Type B pancreatic cell (in vitro differentiated cells): Measurements from ENCODE around the gene PDIA6. TPM values are rescaled to one million over a fixed set of nuclear protein-coding genes. Genes with fewer than 3 reads are reported as not detected.

Source experiments
- DNase-seq: peaks from one replicate; pipeline ENCODE4 v3.0.0; 2021; ENCODE audit warnings: mixed read lengths; ENCODE audit not compliant: unreplicated experiment; ENCODE audit errors: extremely low spot score
- H3K27ac Mint-ChIP-seq: 2 replicates; pipeline ENCODE4 v1.8.0; 2021; ENCODE audit warnings: mild to moderate bottlenecking, mixed read lengths
- H3K27me3 Mint-ChIP-seq: 2 replicates; pipeline ENCODE4 v1.8.0; 2021; ENCODE audit warnings: mixed read lengths
- H3K36me3 Mint-ChIP-seq: 2 replicates; pipeline ENCODE4 v1.8.0; 2021; ENCODE audit warnings: mixed read lengths
- H3K4me1 Mint-ChIP-seq: one replicate; pipeline ENCODE4 v1.8.0; 2021; ENCODE audit warnings: mixed read lengths; ENCODE audit not compliant: unreplicated experiment
- H3K4me3 Mint-ChIP-seq: 2 replicates; pipeline ENCODE4 v1.8.0; 2021; ENCODE audit warnings: mild to moderate bottlenecking, mixed read lengths
- H3K9me3 Mint-ChIP-seq: 2 replicates; pipeline ENCODE4 v1.8.0; 2021; ENCODE audit warnings: mixed read lengths
- total RNA-seq: library from RNA; stranded (reverse); gene quantifications from 2 replicates; pipeline ENCODE4 v1.2.1, GENCODE V29; 2021; ENCODE audit warnings: low replicate concordance
- TF ChIP-seq, protein P1 (sequence below): fragments of 200-600 bp; sonication (generic); conservative IDR thresholded peaks from 2 replicates; pipeline ENCODE4 v1.5.0; 2021; ENCODE audit warnings: antibody characterized with exemption, mild to moderate bottlenecking

The PDIA6 gene
- total RNA-seq, 1 donor from 2014 or later = 281 TPM

DNA sequence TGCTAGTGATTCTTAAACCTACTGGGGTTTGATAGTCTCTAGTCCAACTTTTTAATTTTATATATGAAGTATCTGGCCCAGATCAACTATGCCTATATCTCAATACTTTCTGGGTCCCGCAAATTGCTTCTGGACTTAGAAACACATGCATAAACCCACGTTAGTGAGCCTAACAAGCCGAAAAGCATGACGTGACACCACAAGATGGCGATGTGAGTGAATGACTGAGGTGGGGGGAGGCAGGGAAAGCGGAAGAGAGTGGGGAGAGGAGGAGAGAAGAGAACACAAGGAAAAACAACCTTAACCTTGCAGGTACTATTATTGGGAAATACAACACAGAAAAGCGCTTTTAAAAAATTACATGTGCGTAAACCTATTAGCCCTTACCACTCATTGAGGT lies 13.8 kb downstream of the PDIA6 start:
- H3K4me3 Mint-ChIP-seq = no peak overlapping the region
- H3K27me3 Mint-ChIP-seq = no peaks in the 10 kb centered on the region
- H3K36me3 Mint-ChIP-seq = peaks cover 23% of the 10 kb centered on the region
- no peak for DNase-seq
- H3K27ac Mint-ChIP-seq = no peak overlapping the region
- no peaks in the 10 kb centered on the region for H3K9me3 Mint-ChIP-seq
- no peaks in the 10 kb centered on the region for H3K4me1 Mint-ChIP-seq
- TF ChIP-seq, protein P1, sequence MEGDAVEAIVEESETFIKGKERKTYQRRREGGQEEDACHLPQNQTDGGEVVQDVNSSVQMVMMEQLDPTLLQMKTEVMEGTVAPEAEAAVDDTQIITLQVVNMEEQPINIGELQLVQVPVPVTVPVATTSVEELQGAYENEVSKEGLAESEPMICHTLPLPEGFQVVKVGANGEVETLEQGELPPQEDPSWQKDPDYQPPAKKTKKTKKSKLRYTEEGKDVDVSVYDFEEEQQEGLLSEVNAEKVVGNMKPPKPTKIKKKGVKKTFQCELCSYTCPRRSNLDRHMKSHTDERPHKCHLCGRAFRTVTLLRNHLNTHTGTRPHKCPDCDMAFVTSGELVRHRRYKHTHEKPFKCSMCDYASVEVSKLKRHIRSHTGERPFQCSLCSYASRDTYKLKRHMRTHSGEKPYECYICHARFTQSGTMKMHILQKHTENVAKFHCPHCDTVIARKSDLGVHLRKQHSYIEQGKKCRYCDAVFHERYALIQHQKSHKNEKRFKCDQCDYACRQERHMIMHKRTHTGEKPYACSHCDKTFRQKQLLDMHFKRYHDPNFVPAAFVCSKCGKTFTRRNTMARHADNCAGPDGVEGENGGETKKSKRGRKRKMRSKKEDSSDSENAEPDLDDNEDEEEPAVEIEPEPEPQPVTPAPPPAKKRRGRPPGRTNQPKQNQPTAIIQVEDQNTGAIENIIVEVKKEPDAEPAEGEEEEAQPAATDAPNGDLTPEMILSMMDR = peak; percentile 33

DNA sequence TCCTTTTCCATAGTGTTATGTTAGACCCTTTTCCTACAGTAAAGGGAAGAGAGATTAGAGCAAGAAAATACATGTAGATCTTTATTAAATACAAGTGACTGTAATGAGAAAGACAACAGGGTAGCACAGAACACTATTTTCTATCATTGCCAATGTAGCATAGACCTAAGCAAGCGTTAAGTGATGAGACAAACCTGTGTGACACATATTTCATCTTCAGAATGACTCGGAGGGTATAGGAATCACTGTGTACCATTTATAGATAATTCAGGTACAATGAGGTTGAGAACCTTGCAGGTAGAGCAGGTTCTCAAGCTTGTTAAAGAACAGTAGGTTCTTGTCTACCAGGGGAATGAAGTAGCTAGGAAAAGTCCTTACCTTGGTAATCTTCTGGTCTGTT lies 15.9 kb downstream of the PDIA6 start:
- no peak overlapping the region for H3K27ac Mint-ChIP-seq
- DNase-seq = no peak
- TF ChIP-seq, protein P1 = no peak
- no peaks in the 10 kb centered on the region for H3K27me3 Mint-ChIP-seq
- H3K36me3 Mint-ChIP-seq = peaks cover 33% of the 10 kb centered on the region
- no peaks in the 10 kb centered on the region for H3K4me1 Mint-ChIP-seq
- no peak overlapping the region for H3K4me3 Mint-ChIP-seq
- H3K9me3 Mint-ChIP-seq = no peaks in the 10 kb centered on the region

DNA sequence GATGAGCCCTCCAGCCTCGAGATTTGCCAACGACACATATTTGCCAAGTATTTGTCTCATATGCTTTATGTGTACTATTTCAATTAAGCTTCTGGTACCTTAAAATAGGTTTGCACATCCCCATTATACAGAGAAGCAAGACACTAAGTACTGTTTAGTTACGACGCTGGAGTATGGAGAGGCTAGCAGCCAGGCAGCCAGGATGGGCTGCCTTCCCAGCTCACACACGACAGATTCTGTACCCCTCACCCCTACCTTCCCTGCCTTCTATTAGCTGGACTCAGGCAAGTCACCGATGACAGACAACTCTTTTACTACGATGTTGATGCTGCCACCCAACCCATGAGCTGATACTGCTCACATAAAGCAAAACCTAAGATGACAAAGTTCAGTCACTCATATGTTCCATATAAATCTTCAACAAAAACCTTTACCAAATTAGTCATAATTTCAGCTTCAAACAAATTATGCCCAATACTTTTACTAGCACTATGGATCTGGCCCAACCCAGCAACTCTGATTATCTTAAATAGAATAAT lies 17.0 kb downstream of the PDIA6 start:
- H3K4me3 Mint-ChIP-seq = no peak overlapping the region
- H3K36me3 Mint-ChIP-seq = peaks cover 43% of the 10 kb centered on the region

DNA sequence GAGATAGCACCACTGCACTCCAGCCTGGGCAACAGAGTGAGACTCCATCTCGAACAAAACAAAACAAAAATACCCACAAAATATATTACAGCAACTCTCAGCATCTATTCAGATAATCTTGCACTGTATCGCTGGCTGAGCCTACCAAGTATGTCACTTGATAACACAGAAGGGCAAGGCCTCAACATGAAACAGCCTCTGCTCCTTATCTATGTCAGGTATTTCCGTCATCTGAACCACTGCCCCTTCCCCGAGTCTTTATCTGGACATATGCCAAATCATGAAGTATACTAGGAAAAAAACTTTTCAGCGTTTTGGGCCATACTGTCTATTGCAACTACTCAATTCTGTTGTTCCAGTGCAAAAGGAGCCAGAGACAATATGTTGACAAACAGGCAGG lies 17.7 kb downstream of the PDIA6 start:
- TF ChIP-seq, protein P1 = no peak
- no peak overlapping the region for H3K4me3 Mint-ChIP-seq
- no peaks in the 10 kb centered on the region for H3K27me3 Mint-ChIP-seq
- no peak for DNase-seq
- peaks cover 48% of the 10 kb centered on the region for H3K36me3 Mint-ChIP-seq
- H3K27ac Mint-ChIP-seq = no peak overlapping the region
- H3K4me1 Mint-ChIP-seq = peaks cover 5% of the 10 kb centered on the region
- no peaks in the 10 kb centered on the region for H3K9me3 Mint-ChIP-seq

More for the DNA sequence above, 17.0 kb downstream of the PDIA6 start:
- no peak for DNase-seq
- no peaks in the 10 kb centered on the region for H3K9me3 Mint-ChIP-seq
- no peaks in the 10 kb centered on the region for H3K4me1 Mint-ChIP-seq
- no peaks in the 10 kb centered on the region for H3K27me3 Mint-ChIP-seq
- H3K27ac Mint-ChIP-seq = no peak overlapping the region
- TF ChIP-seq, protein P1 = no peak

DNA sequence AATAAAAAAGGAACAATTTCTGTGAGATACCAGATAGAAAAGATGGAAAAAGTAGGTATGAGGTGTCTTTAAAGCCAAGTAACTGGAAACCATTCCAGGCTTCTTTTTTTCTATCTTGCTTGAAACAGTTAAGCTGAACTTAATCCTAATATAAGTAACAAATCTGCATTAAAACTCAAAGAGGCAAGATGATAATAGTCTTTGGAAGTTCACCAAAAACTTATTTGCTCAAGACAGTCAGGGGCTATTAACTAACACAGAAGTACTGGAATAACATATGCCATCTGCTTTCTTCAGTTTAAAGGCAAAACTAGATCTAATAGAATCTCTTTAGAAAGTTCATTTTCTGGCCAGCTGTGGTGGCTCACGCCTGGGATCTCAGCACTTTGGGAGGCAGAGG lies 18.8 kb downstream of the PDIA6 start:
- TF ChIP-seq, protein P1 = no peak
- peaks cover 5% of the 10 kb centered on the region for H3K4me1 Mint-ChIP-seq
- H3K4me3 Mint-ChIP-seq = no peak overlapping the region
- H3K27me3 Mint-ChIP-seq = no peaks in the 10 kb centered on the region
- no peaks in the 10 kb centered on the region for H3K9me3 Mint-ChIP-seq
- H3K27ac Mint-ChIP-seq = no peak overlapping the region
- DNase-seq = no peak
- peaks cover 56% of the 10 kb centered on the region for H3K36me3 Mint-ChIP-seq
